ENCODE data around the gene LAMA4.

The LAMA4 gene

GRCh38 chr6:112253841-112254816, at the start of gene LAMA4:
TSS of gene LAMA4 (minus strand) at chr6:112254567. CDS start at chr6:112254150, 417 bp downstream.
- no peak for DNase-seq

GRCh38 chr6:112302142-112302705, 47.9 kb upstream of the LAMA4 start:
- no peak for DNase-seq

- DNase-seq: no peak
Observed at GRCh38 chr6:112300896-112301295, 46.5 kb upstream of the LAMA4 start.

GRCh38 chr6:112298816-112299281, 44.5 kb upstream of the LAMA4 start:
- no peak for DNase-seq

- no peak for DNase-seq
Observed at GRCh38 chr6:112298021-112298745, 43.8 kb upstream of the LAMA4 start.

- no peak for DNase-seq
Observed at GRCh38 chr6:112296694-112297093, 42.3 kb upstream of the LAMA4 start.

GRCh38 chr6:112296122-112296521, 41.8 kb upstream of the LAMA4 start:
- no peak for DNase-seq

- DNase-seq: no peak
Observed at GRCh38 chr6:112291161-112291762, 36.9 kb upstream of the LAMA4 start.

GRCh38 chr6:112289038-112289566, 34.7 kb upstream of the LAMA4 start:
- DNase-seq: no peak

GRCh38 chr6:112288475-112288874, 34.1 kb upstream of the LAMA4 start:
- DNase-seq: no peak

GRCh38 chr6:112287577-112288225, 33.3 kb upstream of the LAMA4 start:
- no peak for DNase-seq

- DNase-seq: no peak
Observed at GRCh38 chr6:112286500-112287144, 32.3 kb upstream of the LAMA4 start.

GRCh38 chr6:112286010-112286409, 31.6 kb upstream of the LAMA4 start:
- DNase-seq: no peak

GRCh38 chr6:112284603-112285002, 30.2 kb upstream of the LAMA4 start:
- DNase-seq: no peak

- no peak for DNase-seq
Observed at GRCh38 chr6:112283621-112284020, 29.3 kb upstream of the LAMA4 start.

- DNase-seq: no peak
Observed at GRCh38 chr6:112281821-112282615, 27.7 kb upstream of the LAMA4 start.

- no peak for DNase-seq
Observed at GRCh38 chr6:112279031-112279935, 24.9 kb upstream of the LAMA4 start.

GRCh38 chr6:112275365-112275764, 21.0 kb upstream of the LAMA4 start:
- no peak for DNase-seq

GRCh38 chr6:112274774-112275173, 20.4 kb upstream of the LAMA4 start:
- DNase-seq: no peak

- DNase-seq: no peak
Observed at GRCh38 chr6:112272799-112273198, 18.4 kb upstream of the LAMA4 start.
